Measurements from ENCODE around the gene SCT.

The SCT gene

GRCh38 chr11:643849-644738 is 17.1 kb upstream of the SCT start:
- DNase-seq = no peak

GRCh38 chr11:643366-643765 is 16.4 kb upstream of the SCT start:
- no peak for DNase-seq

- DNase-seq = no peak
Measured at GRCh38 chr11:641806-642370, 14.9 kb upstream of the SCT start.

GRCh38 chr11:640021-640706 is 13.2 kb upstream of the SCT start:
- DNase-seq = no peak

- no peak for DNase-seq
Measured at GRCh38 chr11:639332-639955, 12.5 kb upstream of the SCT start.

- no peak for DNase-seq
Measured at GRCh38 chr11:638631-639331, 11.8 kb upstream of the SCT start.

- no peak for DNase-seq
Measured at GRCh38 chr11:637593-638521, 10.9 kb upstream of the SCT start.

GRCh38 chr11:637333-637592 is 10.3 kb upstream of the SCT start:
- DNase-seq = no peak

GRCh38 chr11:636511-637332 is 9.7 kb upstream of the SCT start, which contains the start of gene DRD4:
DRD4 (plus strand) TSS chr11:637269; CDS start chr11:637305, 36 bp downstream.
- no peak for DNase-seq

- DNase-seq = no peak
Measured at GRCh38 chr11:635945-636510, 9.0 kb upstream of the SCT start.

- no peak for DNase-seq
Measured at GRCh38 chr11:630871-631270, 3.9 kb upstream of the SCT start.

GRCh38 chr11:629237-629583 is 2.2 kb upstream of the SCT start:
- DNase-seq = no peak

- no peak for DNase-seq
Measured at GRCh38 chr11:628056-628455, 1.1 kb upstream of the SCT start.

- no peak for DNase-seq
Measured at GRCh38 chr11:627308-627576, 261 bp upstream of the SCT start.

- DNase-seq = no peak
Measured at GRCh38 chr11:625636-626268, 1.2 kb downstream of the SCT start.

- DNase-seq = no peak
Measured at GRCh38 chr11:624705-625635, 2.0 kb downstream of the SCT start, which contains the start of gene CDHR5. CDHR5 (minus strand) TSS chr11:624955; CDS start chr11:624902, 53 bp downstream.

- no peak for DNase-seq
Measured at GRCh38 chr11:623999-624704, 2.8 kb downstream of the SCT start.

- DNase-seq = no peak
Measured at GRCh38 chr11:623349-623869, 3.6 kb downstream of the SCT start.

All from NCI-H748 treated with DMSO at 0.1 percent for 48 hours (cell line).